ENCODE data around the gene CCNC.

CCNC gene

GRCh38 chr6:99543968-99544367 is 24.5 kb downstream of the CCNC start:
- DNase-seq: no peak

GRCh38 chr6:99530627-99531026 is 37.8 kb downstream of the CCNC start:
- no peak for DNase-seq

- no peak for DNase-seq
These were observed 45.9 kb downstream of the CCNC start for GRCh38 chr6:99522531-99522930.

- no peak for DNase-seq
These were observed 46.8 kb downstream of the CCNC start for GRCh38 chr6:99521633-99522151.

GRCh38 chr6:99520855-99521632 is 47.4 kb downstream of the CCNC start:
- peak; percentile 68 for DNase-seq

GRCh38 chr6:99519446-99519845 is 49.0 kb downstream of the CCNC start:
- no peak for DNase-seq

- DNase-seq: no peak
These were observed 54.4 kb downstream of the CCNC start for GRCh38 chr6:99514089-99514488.

GRCh38 chr6:99512033-99512432 is 56.4 kb downstream of the CCNC start:
- DNase-seq: no peak

- no peak for DNase-seq
These were observed 60.8 kb downstream of the CCNC start for GRCh38 chr6:99507648-99508047.

- DNase-seq: no peak
These were observed 66.7 kb downstream of the CCNC start for GRCh38 chr6:99501762-99502161.

GRCh38 chr6:99498421-99498820 is 70.0 kb downstream of the CCNC start:
- no peak for DNase-seq

GRCh38 chr6:99495466-99495865 is 73.0 kb downstream of the CCNC start:
- no peak for DNase-seq

All from activated gamma-delta T cell treated with Interleukin-2 at 50 U/mL for 16 hours (primary cell).